GM18867 (cell line): ENCODE data around the gene ARID1B.

Experiments used
- ATAC-seq: cut with Tn5 transposase; IDR thresholded peaks from one replicate; pipeline ENCODE4 v1.9.1; 2021; ENCODE audit warnings: mild to moderate bottlenecking, moderate library complexity; ENCODE audit not compliant: unreplicated experiment

Gene ARID1B

GRCh38 chr6:156876302-156876701 lies 99.1 kb downstream of the ARID1B start:
- ATAC-seq = no peak

GRCh38 chr6:156877126-156877863 lies 100.1 kb downstream of the ARID1B start:
- no peak for ATAC-seq

- no peak for ATAC-seq
Measured at GRCh38 chr6:156878681-156879080, 101.5 kb downstream of the ARID1B start.

- ATAC-seq = no peak
Measured at GRCh38 chr6:156879186-156879585, 102.0 kb downstream of the ARID1B start.

GRCh38 chr6:156879591-156879990 lies 102.4 kb downstream of the ARID1B start:
- ATAC-seq = no peak

- no peak for ATAC-seq
Measured at GRCh38 chr6:156880913-156881312, 103.7 kb downstream of the ARID1B start.

GRCh38 chr6:156881687-156882629 lies 104.8 kb downstream of the ARID1B start:
- ATAC-seq = no peak

- no peak for ATAC-seq
Measured at GRCh38 chr6:156883497-156884252, 106.5 kb downstream of the ARID1B start.

GRCh38 chr6:156884306-156884705 lies 107.1 kb downstream of the ARID1B start:
- ATAC-seq = no peak

GRCh38 chr6:156885562-156885961 lies 108.4 kb downstream of the ARID1B start:
- no peak for ATAC-seq

- ATAC-seq = peak; percentile 81
Measured at GRCh38 chr6:156886409-156886808, 109.2 kb downstream of the ARID1B start.

- ATAC-seq = no peak
Measured at GRCh38 chr6:156887623-156888269, 110.6 kb downstream of the ARID1B start.

- no peak for ATAC-seq
Measured at GRCh38 chr6:156889469-156889868, 112.3 kb downstream of the ARID1B start.

GRCh38 chr6:156889986-156890385 lies 112.8 kb downstream of the ARID1B start:
- no peak for ATAC-seq

GRCh38 chr6:156890627-156891314 lies 113.6 kb downstream of the ARID1B start:
- ATAC-seq = no peak

GRCh38 chr6:156897907-156898531 lies 120.8 kb downstream of the ARID1B start:
- ATAC-seq = no peak

GRCh38 chr6:156899071-156899470 lies 121.9 kb downstream of the ARID1B start:
- ATAC-seq = no peak

- ATAC-seq = no peak
Measured at GRCh38 chr6:156899532-156900135, 122.5 kb downstream of the ARID1B start.

- ATAC-seq = no peak
Measured at GRCh38 chr6:156900292-156900691, 123.1 kb downstream of the ARID1B start.
